Measurements from ENCODE around the gene CAMTA1. TPM values are rescaled to one million over a fixed set of nuclear protein-coding genes. Genes with fewer than 3 reads are reported as not detected.

CAMTA1 gene
- polyA plus RNA-seq, 3 donors from 2014 or later = 52.7 to 89.0 (median 71.0) TPM

DNA sequence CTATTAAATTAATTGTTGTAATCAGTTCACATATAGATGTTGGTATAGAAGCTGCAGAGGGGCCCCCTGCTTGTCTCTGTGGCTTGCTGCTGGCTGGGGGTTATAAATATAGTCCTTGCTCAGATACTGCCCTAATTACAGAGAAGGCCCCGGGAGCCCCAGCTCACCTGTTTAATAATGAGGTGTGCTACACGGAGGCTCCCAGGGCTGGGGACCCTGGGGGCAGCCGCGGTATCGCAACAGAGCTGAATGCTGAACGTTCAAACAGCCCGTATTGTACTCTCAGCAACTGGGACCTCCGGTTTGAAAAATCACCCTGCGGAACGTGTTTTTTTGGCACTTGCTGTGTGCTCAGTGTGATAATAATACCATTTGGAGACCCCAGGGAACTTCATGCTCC, 309.3 kb downstream of the CAMTA1 start:
- Mint-ChIP-seq H3K27me3 (ENCODE audit: low read depth in 3 of 3) (peaks cover 2 to 5% (median 4%) of the 10 kb centered on the region in 3 donors), H3K27ac (no peak overlapping the region), H3K9me3 (no peaks in the 10 kb centered on the region), H3K36me3 (no peaks in the 10 kb centered on the region), H3K4me3 (no peak overlapping the region), H3K4me1 (no peaks in the 10 kb centered on the region)
- no peak for DNase-seq

DNA sequence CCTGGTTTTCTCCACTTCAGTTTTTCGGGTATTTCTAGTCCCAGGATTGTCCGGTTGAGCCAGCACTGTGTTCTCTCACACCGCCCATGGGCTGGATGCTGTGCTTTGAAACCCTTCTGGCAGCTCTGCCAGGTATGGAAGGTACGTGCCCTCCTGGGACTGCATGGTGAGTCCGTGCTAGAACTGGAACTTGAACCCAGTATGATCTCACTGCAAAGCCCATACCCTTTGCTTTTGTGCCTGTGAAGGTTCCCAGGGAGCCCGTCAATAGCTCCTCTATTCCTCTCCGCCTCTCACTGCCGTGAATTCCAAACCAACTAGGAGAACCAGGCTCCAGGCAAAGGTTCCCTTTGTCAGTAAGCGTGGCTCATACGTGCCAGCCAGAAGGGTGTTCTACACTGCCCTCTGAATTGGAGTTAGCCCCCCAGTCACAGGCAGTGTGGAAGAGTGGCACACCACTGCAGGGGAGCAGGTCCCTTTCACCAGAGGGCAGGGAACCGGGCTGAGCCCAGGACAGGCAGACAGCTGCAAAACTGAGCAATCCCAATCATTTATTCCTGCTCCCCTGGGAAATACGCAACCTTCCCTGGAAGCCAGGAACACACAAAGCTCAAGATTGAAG, 310.2 kb downstream of the CAMTA1 start:
- no peaks in the 10 kb centered on the region for H3K9me3 Mint-ChIP-seq
- no peaks in the 10 kb centered on the region for H3K4me1 Mint-ChIP-seq
- H3K27ac Mint-ChIP-seq = no peak overlapping the region
- H3K36me3 Mint-ChIP-seq = no peaks in the 10 kb centered on the region
- no peak overlapping the region for H3K4me3 Mint-ChIP-seq
- no peak for DNase-seq
- peaks cover 2 to 6% (median 4%) of the 10 kb centered on the region in 3 donors for H3K27me3 Mint-ChIP-seq (ENCODE audit: low read depth in 3 of 3)

DNA sequence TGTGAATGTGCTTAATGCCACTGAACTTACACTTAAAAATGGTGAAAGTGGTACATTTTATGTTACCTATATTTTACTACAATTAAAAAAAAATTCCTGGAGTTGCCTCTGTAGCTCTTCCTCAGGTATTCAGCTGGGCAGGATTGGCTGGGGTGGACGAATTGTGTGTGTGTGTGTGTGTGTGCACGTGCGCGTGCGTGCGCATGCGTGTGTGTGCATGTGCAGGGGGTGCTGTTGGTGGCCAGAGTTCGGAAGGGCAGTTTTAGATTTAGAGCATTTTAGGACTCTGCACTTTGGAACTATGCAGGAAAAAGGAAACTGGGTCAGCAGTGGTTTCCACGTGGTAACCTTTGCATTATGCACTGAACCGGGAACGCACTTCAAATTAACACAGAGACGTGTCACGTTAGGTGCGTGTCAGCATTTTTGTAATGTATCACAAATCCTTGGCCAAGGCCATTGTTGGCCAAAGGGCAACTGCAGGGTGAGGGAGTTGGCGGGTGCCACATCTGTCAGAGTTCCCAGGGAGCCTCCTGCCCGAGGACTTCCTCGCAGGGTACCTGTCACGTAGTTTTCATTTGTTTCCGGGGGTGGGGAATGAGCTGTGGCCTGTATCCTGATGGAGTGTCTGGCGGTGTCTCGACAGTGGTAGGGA, 312.8 kb downstream of the CAMTA1 start:
- no peak for DNase-seq
- no peak overlapping the region for H3K27ac Mint-ChIP-seq
- no peaks in the 10 kb centered on the region for H3K4me1 Mint-ChIP-seq
- no peak overlapping the region for H3K4me3 Mint-ChIP-seq
- peaks cover 2 to 6% (median 2%) of the 10 kb centered on the region in 3 donors for H3K27me3 Mint-ChIP-seq (ENCODE audit: low read depth in 3 of 3)
- H3K9me3 Mint-ChIP-seq = no peaks in the 10 kb centered on the region
- no peaks in the 10 kb centered on the region for H3K36me3 Mint-ChIP-seq

DNA sequence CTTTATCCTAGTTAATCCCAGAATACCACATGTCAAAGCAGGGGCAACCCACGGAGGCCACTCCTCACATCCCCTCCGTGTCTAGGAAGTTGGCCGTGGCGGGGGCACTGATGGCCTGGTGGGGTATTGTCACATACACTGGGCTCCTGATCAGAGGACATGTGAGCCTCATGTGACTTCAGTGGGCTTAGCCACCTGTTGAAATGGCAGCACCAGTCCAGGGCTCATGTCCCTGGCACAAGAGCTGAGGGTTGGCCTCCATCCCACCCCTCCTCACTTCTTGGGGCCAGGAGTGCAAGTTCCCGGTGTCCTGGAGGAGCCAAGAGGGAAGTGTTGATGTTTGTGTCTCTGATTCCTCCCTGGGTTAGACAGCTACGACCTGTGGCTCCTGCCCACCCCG, 313.4 kb downstream of the CAMTA1 start:
- Mint-ChIP-seq H3K27me3 (ENCODE audit: low read depth in 3 of 3) (peaks cover 2 to 6% (median 2%) of the 10 kb centered on the region in 3 donors), H3K36me3 (no peaks in the 10 kb centered on the region), H3K4me3 (no peak overlapping the region), H3K4me1 (no peaks in the 10 kb centered on the region), H3K27ac (no peak overlapping the region), H3K9me3 (no peaks in the 10 kb centered on the region)
- DNase-seq = no peak

DNA sequence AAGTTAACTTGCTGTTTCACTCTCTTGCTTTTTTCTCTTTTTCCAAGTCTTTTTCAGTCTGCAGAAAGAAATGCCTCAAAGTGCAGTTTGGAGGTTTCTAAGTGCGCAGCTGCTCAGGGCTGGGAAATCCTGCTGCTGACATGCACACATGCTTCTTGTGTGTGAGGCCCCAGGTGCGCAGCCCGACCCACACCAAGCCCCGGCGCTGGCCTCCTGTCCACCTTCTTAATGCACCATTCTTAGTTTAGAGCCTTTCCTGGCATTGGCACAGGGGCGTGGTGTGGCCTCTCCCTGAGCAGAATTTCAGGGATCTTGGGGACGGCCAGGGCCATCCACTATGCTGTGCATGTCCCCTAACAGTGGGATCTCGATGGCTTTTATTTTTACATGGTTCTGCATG, 315.2 kb downstream of the CAMTA1 start:
- DNase-seq = no peak
- H3K4me1 Mint-ChIP-seq = no peaks in the 10 kb centered on the region
- no peak overlapping the region for H3K4me3 Mint-ChIP-seq
- H3K9me3 Mint-ChIP-seq = no peaks in the 10 kb centered on the region
- H3K27me3 Mint-ChIP-seq (ENCODE audit: low read depth in 3 of 3) = peaks cover 2 to 6% (median 2%) of the 10 kb centered on the region in 3 donors
- H3K27ac Mint-ChIP-seq = no peak overlapping the region
- no peaks in the 10 kb centered on the region for H3K36me3 Mint-ChIP-seq

DNA sequence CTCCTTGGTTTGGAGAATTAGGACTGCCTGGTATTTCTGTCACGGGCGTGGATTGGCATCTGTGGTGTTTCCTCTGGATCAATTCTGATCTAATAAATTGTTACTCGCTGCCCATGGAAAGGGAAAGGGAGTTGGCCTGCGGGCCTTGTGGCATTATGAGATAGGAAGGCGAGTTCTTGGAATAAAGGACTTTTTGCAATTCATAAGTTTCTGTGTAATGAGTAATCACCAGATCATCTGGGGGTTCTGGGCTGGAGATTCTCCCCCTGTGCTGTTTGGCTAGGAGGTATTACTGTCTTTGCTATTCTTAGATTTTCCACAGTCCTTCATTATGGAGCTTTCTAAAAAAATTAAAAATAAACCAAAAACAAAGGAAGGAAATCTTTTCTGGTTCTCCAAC, 315.9 kb downstream of the CAMTA1 start:
- no peaks in the 10 kb centered on the region for H3K4me1 Mint-ChIP-seq
- peaks cover 0 to 6% (median 2%) of the 10 kb centered on the region in 3 donors for H3K27me3 Mint-ChIP-seq (ENCODE audit: low read depth in 3 of 3)

DNA sequence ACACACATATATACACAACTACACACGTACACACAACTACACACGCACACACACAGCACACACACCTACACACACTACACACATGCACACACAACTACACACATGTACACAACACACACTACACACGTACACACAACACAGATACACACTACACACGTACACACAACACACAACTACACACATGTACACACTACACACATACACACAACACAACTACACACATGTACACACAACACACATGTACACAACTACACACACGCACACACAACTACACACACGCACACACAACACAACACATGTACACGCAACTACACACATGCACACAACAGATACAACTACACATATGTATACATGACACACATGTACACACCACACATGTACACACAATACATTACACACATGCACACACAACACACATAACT, 318.1 kb downstream of the CAMTA1 start:
- Mint-ChIP-seq H3K4me1 (no peaks in the 10 kb centered on the region), H3K4me3 (no peak overlapping the region), H3K9me3 (no peaks in the 10 kb centered on the region), H3K36me3 (no peaks in the 10 kb centered on the region), H3K27me3 (ENCODE audit: low read depth in 3 of 3) (peaks cover 0 to 3% (median 0%) of the 10 kb centered on the region in 3 donors), H3K27ac (no peak overlapping the region)
- DNase-seq = no peak

More for the DNA sequence above, 315.9 kb downstream of the CAMTA1 start:
- Mint-ChIP-seq H3K36me3 (no peaks in the 10 kb centered on the region), H3K4me3 (no peak overlapping the region), H3K27ac (no peak overlapping the region), H3K9me3 (no peaks in the 10 kb centered on the region)
- no peak for DNase-seq

DNA sequence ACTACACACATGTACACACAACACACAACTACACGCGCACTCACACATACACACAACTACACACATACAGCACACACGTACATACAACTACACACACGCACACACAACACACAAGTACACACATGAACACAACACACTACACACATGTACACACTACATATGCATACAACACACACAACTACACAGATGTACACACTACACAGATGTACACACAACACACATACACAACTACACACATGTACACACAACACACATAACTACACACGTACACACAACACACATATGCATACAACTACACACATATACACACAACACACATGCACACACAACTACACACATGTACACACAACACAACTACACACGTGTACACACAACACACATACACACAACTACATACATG, 318.6 kb downstream of the CAMTA1 start:
- Mint-ChIP-seq H3K4me1 (no peaks in the 10 kb centered on the region), H3K9me3 (no peaks in the 10 kb centered on the region), H3K27me3 (ENCODE audit: low read depth in 3 of 3) (peaks cover 0 to 3% (median 0%) of the 10 kb centered on the region in 3 donors), H3K4me3 (no peak overlapping the region), H3K36me3 (no peaks in the 10 kb centered on the region), H3K27ac (no peak overlapping the region)
- DNase-seq = no peak

DNA sequence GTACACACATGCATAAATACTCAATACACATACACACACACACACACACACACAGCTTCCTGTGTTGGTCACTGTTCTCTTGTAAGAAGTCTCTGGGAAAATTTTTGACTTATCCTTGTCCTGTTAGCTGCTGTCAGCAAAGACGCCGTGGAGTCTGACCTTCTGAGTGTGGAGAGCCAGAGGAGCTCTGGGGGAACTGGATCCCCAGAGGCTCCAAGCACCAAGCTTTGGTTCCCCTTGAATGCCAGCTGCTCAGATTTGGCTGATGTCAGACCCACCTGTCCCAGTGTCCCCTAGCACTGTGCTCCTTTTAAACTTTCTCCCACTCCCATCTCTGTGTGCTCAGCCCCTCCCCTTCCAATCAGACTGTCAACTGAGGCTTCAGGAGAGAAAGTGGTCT, 319.1 kb downstream of the CAMTA1 start:
- Mint-ChIP-seq H3K9me3 (no peaks in the 10 kb centered on the region), H3K36me3 (no peaks in the 10 kb centered on the region), H3K4me3 (no peak overlapping the region), H3K27ac (no peak overlapping the region), H3K27me3 (ENCODE audit: low read depth in 3 of 3) (peaks cover 0 to 3% (median 0%) of the 10 kb centered on the region in 3 donors), H3K4me1 (no peaks in the 10 kb centered on the region)
- no peak for DNase-seq

DNA sequence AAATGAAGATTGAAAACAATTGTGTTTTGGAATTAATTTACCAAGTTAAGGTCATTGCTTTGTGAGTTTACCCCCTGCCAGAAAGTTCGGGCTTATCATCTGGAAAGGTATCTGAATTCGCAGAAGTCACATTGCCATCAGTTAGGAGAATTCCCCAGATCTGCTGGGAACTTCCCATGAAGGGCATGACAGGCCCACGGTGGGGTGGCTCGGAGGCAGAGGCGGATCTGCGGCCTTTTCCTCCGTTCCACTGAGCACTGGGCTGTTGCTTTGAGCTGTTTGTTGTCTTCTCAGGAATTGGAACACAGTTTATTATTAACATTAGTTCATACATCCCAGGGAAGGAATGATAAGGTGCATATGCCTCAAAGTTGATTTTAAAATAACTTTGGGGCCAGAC, 320.0 kb downstream of the CAMTA1 start:
- Mint-ChIP-seq H3K36me3 (no peaks in the 10 kb centered on the region), H3K4me3 (no peak overlapping the region), H3K4me1 (no peaks in the 10 kb centered on the region), H3K27me3 (ENCODE audit: low read depth in 3 of 3) (peaks cover 0 to under 1% (median 0%) of the 10 kb centered on the region in 3 donors), H3K9me3 (no peaks in the 10 kb centered on the region), H3K27ac (no peak overlapping the region)
- DNase-seq = no peak

DNA sequence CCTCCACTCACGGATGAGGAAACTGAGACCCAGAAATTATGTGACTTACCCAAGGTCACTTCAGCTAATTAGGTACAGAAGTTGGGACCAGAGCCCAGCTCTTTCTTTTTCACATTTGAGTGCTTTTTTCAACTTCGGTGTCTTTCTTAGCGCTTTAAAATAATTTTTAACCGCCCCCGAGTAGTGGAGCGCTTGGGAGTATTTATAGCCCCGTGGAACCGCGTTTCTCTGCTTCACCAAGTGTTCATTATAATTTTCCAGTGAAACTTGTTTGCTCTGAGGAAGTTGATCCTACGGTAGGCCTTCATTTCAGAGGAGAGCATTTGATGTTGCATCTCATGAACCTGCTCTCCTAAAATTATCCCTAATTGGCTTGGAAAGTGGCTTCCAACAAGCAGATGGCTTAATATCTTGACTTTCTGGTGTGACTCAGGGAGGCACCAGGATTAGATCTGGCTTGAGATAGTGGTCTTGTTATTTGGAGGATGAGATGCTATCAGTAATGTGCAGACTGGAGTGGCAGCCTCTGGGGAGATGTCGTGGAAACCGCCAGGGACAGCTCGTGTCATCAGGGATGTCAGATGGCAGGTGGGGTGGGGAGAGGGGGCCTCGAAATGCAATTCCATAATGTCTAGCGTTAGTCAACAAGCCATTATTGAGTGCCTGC, 321.3 kb downstream of the CAMTA1 start:
- H3K9me3 Mint-ChIP-seq = no peaks in the 10 kb centered on the region

DNA sequence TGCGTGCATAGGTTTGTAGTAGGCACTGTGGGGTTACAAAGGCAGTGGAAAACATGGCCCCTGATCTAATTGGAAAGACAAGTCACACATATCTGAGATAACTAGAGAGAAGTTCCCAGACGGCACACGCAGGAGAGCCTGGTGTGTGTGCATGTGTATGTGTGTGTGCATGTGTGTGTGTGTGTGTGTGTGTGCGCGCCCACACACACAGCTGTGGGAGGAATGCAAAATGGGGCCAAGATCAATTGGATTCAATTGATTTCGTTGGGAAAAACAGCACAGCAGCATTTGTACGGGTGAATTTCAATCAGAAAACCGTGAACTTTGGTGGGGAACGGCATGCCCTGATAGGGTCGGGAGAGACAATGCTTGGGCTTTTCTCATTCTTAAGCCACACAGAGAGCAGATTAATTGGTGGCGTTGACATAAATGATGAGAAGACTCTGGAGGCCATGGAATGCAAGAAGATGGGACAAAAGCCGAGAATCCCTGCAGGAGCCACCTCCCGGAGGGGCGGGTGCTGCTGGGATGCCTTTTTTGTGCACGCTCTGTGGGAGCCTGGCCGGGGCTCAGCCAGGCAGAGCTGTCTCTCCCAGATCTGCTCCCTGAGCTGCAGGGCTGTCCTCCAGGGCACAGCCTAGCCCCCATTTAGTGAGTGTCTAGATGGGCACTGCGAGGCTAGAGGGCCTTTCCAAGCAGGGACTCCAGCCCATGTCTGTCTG, 322.0 kb downstream of the CAMTA1 start:
- H3K9me3 Mint-ChIP-seq = no peaks in the 10 kb centered on the region
- peaks cover 0 to 1% (median 0%) of the 10 kb centered on the region in 3 donors for H3K27me3 Mint-ChIP-seq (ENCODE audit: low read depth in 3 of 3)
- H3K36me3 Mint-ChIP-seq = no peaks in the 10 kb centered on the region
- no peak overlapping the region for H3K4me3 Mint-ChIP-seq
- H3K27ac Mint-ChIP-seq = no peak overlapping the region
- DNase-seq = no peak
- no peaks in the 10 kb centered on the region for H3K4me1 Mint-ChIP-seq

More for the DNA sequence above, 321.3 kb downstream of the CAMTA1 start:
- Mint-ChIP-seq H3K27me3 (ENCODE audit: low read depth in 3 of 3) (peaks cover 0 to 1% (median 0%) of the 10 kb centered on the region in 3 donors), H3K27ac (no peak overlapping the region), H3K4me1 (no peaks in the 10 kb centered on the region), H3K36me3 (no peaks in the 10 kb centered on the region), H3K4me3 (no peak overlapping the region)
- no peak for DNase-seq

DNA sequence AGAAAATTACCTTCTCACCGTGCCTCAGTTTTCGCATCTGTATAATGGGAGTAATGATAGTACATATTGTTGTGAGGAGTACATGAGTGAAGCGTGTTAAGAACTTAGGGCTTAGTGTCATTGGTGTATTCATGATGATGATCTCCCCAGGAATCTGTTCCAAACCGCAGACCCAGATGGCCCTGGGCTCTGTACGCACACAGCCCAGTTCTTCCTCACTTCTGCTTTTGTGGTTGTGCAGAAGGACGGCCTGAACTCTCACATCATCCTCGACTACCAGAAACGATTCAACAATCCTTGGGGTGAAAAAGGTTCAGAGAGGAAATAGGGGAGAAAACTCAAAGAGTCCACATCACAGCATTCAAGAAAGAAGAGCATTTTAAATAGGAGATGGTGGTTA, 323.0 kb downstream of the CAMTA1 start:
- no peaks in the 10 kb centered on the region for H3K4me1 Mint-ChIP-seq
- peaks cover 0 to 2% (median 0%) of the 10 kb centered on the region in 6 donors for H3K9me3 Mint-ChIP-seq
- H3K27me3 Mint-ChIP-seq (ENCODE audit: low read depth in 3 of 3) = peaks cover 0 to 1% (median 0%) of the 10 kb centered on the region in 3 donors
- no peak overlapping the region for H3K4me3 Mint-ChIP-seq
- DNase-seq = no peak
- H3K27ac Mint-ChIP-seq = no peak overlapping the region
- no peaks in the 10 kb centered on the region for H3K36me3 Mint-ChIP-seq

DNA sequence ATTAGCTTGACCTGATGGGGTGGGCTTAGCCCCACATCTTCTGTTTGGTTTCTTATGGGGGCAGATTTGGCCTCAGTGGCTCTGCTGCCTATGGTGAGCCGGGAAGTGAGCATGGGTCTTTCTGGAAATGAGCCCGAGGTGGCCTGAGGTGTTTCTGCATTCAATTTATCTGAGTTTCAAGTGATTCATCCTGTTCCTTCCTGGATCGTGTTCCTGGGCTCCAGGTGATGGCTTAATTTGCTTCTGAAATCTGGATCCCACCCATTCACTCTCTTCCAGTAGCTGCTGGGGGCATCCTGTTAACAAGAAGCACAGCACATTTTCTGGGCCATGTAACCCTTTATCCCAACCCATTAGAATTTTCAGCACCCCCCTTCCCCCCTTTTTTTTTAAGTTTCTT, 324.6 kb downstream of the CAMTA1 start:
- Mint-ChIP-seq H3K27me3 (ENCODE audit: low read depth in 3 of 3) (peaks cover 0 to 1% (median 0%) of the 10 kb centered on the region in 3 donors), H3K4me1 (no peaks in the 10 kb centered on the region), H3K27ac (no peak overlapping the region), H3K36me3 (no peaks in the 10 kb centered on the region), H3K9me3 (peaks cover 0 to 4% (median 0%) of the 10 kb centered on the region in 6 donors), H3K4me3 (no peak overlapping the region)
- no peak for DNase-seq

Data from immature natural killer cell (primary cell).